Activated T-helper 17 cell treated with anti-CD3 and anti-CD28 coated beads, Interleukin-2, amount 50 U/mL, for 72 hours (primary cell): ENCODE measurements around the gene TCEA3. TPM values are rescaled to one million over a fixed set of nuclear protein-coding genes. Genes with fewer than 3 reads are reported as not detected.
A peak's percentile ranks its signal among the peaks of the same experiment; 100 is the strongest.

Source experiments
- ATAC-seq: fragments of 150-1000 bp; cut with Tn5 transposase; replicated peaks from 2 replicates; pipeline ENCODE4 v1.10.0; 2021; ENCODE audit warnings: mild to moderate bottlenecking, moderate library complexity
- H3K27ac Mint-ChIP-seq: one replicate; pipeline ENCODE4 v1.8.0; 2022; ENCODE audit warnings: mixed read lengths
- H3K27me3 Mint-ChIP-seq: one replicate; pipeline ENCODE4 v1.8.0; 2022; ENCODE audit warnings: mixed read lengths
- H3K36me3 Mint-ChIP-seq: one replicate; pipeline ENCODE4 v1.8.0; 2022; ENCODE audit warnings: low read depth, mild to moderate bottlenecking, mixed read lengths
- H3K4me1 Mint-ChIP-seq: one replicate; pipeline ENCODE4 v1.8.0; 2022; ENCODE audit warnings: mixed read lengths
- H3K4me3 Mint-ChIP-seq: one replicate; pipeline ENCODE4 v1.8.0; 2022; ENCODE audit warnings: mild to moderate bottlenecking, mixed read lengths
- H3K9me3 Mint-ChIP-seq: one replicate; pipeline ENCODE4 v1.8.0; 2022; ENCODE audit warnings: mixed read lengths
- total RNA-seq, 2 donors: library from RNA; stranded (reverse); gene quantifications; one replicate each; pipeline ENCODE4 v1.2.3, GENCODE V29; 2022

Gene TCEA3
- total RNA-seq, 2 donors from 2014 or later: 1.3 to 33.2 TPM

GRCh38 chr1:23453455-23454000, 29.0 kb upstream of the TCEA3 start:
- ATAC-seq: no peak
- no peak overlapping the region for H3K27ac Mint-ChIP-seq

GRCh38 chr1:23452011-23452411, 27.5 kb upstream of the TCEA3 start:
- Mint-ChIP-seq H3K36me3 (no peaks in the 10 kb centered on the region), H3K9me3 (no peaks in the 10 kb centered on the region), H3K27me3 (peaks cover 14% of the 10 kb centered on the region), H3K4me3 (no peak overlapping the region), H3K27ac (peak overlapping the region; percentile 44), H3K4me1 (peaks cover 24% of the 10 kb centered on the region)
- ATAC-seq: peak; percentile 29

More at GRCh38 chr1:23453455-23454000, 29.0 kb upstream of the TCEA3 start:
- peaks cover 16% of the 10 kb centered on the region for H3K27me3 Mint-ChIP-seq
- no peaks in the 10 kb centered on the region for H3K9me3 Mint-ChIP-seq
- peaks cover 24% of the 10 kb centered on the region for H3K4me1 Mint-ChIP-seq
- no peaks in the 10 kb centered on the region for H3K36me3 Mint-ChIP-seq
- no peak overlapping the region for H3K4me3 Mint-ChIP-seq

- Mint-ChIP-seq H3K9me3 (no peaks in the 10 kb centered on the region), H3K4me3 (no peak overlapping the region), H3K36me3 (no peaks in the 10 kb centered on the region), H3K27me3 (peaks cover 11% of the 10 kb centered on the region), H3K27ac (peak overlapping the region; percentile 44), H3K4me1 (peaks cover 21% of the 10 kb centered on the region)
- no peak for ATAC-seq
These were observed 26.9 kb upstream of the TCEA3 start for GRCh38 chr1:23451441-23451840.

GRCh38 chr1:23450894-23451293, 26.3 kb upstream of the TCEA3 start:
- H3K36me3 Mint-ChIP-seq: no peaks in the 10 kb centered on the region
- H3K9me3 Mint-ChIP-seq: no peaks in the 10 kb centered on the region
- H3K27ac Mint-ChIP-seq: no peak overlapping the region
- H3K4me3 Mint-ChIP-seq: no peak overlapping the region
- ATAC-seq: no peak
- peaks cover 8% of the 10 kb centered on the region for H3K27me3 Mint-ChIP-seq
- H3K4me1 Mint-ChIP-seq: peaks cover 18% of the 10 kb centered on the region

- no peaks in the 10 kb centered on the region for H3K36me3 Mint-ChIP-seq
- H3K9me3 Mint-ChIP-seq: no peaks in the 10 kb centered on the region
- peaks cover 12% of the 10 kb centered on the region for H3K4me1 Mint-ChIP-seq
- ATAC-seq: no peak
- peaks cover 1% of the 10 kb centered on the region for H3K27me3 Mint-ChIP-seq
- no peak overlapping the region for H3K27ac Mint-ChIP-seq
- H3K4me3 Mint-ChIP-seq: no peak overlapping the region
These were observed 25.4 kb upstream of the TCEA3 start for GRCh38 chr1:23449958-23450357.

GRCh38 chr1:23449306-23449705, 24.8 kb upstream of the TCEA3 start:
- H3K27ac Mint-ChIP-seq: no peak overlapping the region
- no peak overlapping the region for H3K4me3 Mint-ChIP-seq
- no peaks in the 10 kb centered on the region for H3K9me3 Mint-ChIP-seq
- H3K27me3 Mint-ChIP-seq: no peaks in the 10 kb centered on the region
- ATAC-seq: no peak
- H3K36me3 Mint-ChIP-seq: no peaks in the 10 kb centered on the region
- peaks cover 12% of the 10 kb centered on the region for H3K4me1 Mint-ChIP-seq

- no peak for ATAC-seq
- no peak overlapping the region for H3K27ac Mint-ChIP-seq
- no peak overlapping the region for H3K4me3 Mint-ChIP-seq
- no peaks in the 10 kb centered on the region for H3K36me3 Mint-ChIP-seq
- H3K9me3 Mint-ChIP-seq: no peaks in the 10 kb centered on the region
- peaks cover 12% of the 10 kb centered on the region for H3K4me1 Mint-ChIP-seq
- H3K27me3 Mint-ChIP-seq: no peaks in the 10 kb centered on the region
These were observed 24.3 kb upstream of the TCEA3 start for GRCh38 chr1:23448846-23449245.

GRCh38 chr1:23446661-23447310, 22.2 kb upstream of the TCEA3 start:
- Mint-ChIP-seq H3K27ac (no peak overlapping the region), H3K36me3 (no peaks in the 10 kb centered on the region), H3K4me3 (no peak overlapping the region), H3K9me3 (no peaks in the 10 kb centered on the region), H3K4me1 (peaks cover 3% of the 10 kb centered on the region), H3K27me3 (no peaks in the 10 kb centered on the region)
- ATAC-seq: no peak

GRCh38 chr1:23444596-23445390, 20.2 kb upstream of the TCEA3 start:
- no peaks in the 10 kb centered on the region for H3K27me3 Mint-ChIP-seq
- no peaks in the 10 kb centered on the region for H3K4me1 Mint-ChIP-seq
- H3K9me3 Mint-ChIP-seq: no peaks in the 10 kb centered on the region
- H3K27ac Mint-ChIP-seq: no peak overlapping the region
- no peaks in the 10 kb centered on the region for H3K36me3 Mint-ChIP-seq
- ATAC-seq: no peak
- H3K4me3 Mint-ChIP-seq: no peak overlapping the region

- no peak for ATAC-seq
These were observed 19.6 kb upstream of the TCEA3 start for GRCh38 chr1:23444104-23444533.

GRCh38 chr1:23442751-23443150, 18.2 kb upstream of the TCEA3 start:
- Mint-ChIP-seq H3K36me3 (no peaks in the 10 kb centered on the region), H3K9me3 (no peaks in the 10 kb centered on the region), H3K27me3 (peaks cover 4% of the 10 kb centered on the region), H3K4me3 (no peak overlapping the region), H3K4me1 (no peaks in the 10 kb centered on the region), H3K27ac (no peak overlapping the region)
- ATAC-seq: no peak

More at GRCh38 chr1:23444104-23444533, 19.6 kb upstream of the TCEA3 start:
- H3K4me3 Mint-ChIP-seq: no peak overlapping the region
- H3K36me3 Mint-ChIP-seq: no peaks in the 10 kb centered on the region
- H3K4me1 Mint-ChIP-seq: no peaks in the 10 kb centered on the region
- H3K27me3 Mint-ChIP-seq: no peaks in the 10 kb centered on the region
- no peaks in the 10 kb centered on the region for H3K9me3 Mint-ChIP-seq
- H3K27ac Mint-ChIP-seq: no peak overlapping the region

GRCh38 chr1:23441446-23442148, 17.0 kb upstream of the TCEA3 start:
- Mint-ChIP-seq H3K9me3 (no peaks in the 10 kb centered on the region), H3K27me3 (peaks cover 4% of the 10 kb centered on the region), H3K27ac (no peak overlapping the region), H3K4me3 (no peak overlapping the region), H3K4me1 (no peaks in the 10 kb centered on the region), H3K36me3 (no peaks in the 10 kb centered on the region)
- no peak for ATAC-seq

- Mint-ChIP-seq H3K27ac (no peak overlapping the region), H3K4me3 (no peak overlapping the region), H3K36me3 (no peaks in the 10 kb centered on the region), H3K9me3 (no peaks in the 10 kb centered on the region), H3K4me1 (no peaks in the 10 kb centered on the region), H3K27me3 (peaks cover 4% of the 10 kb centered on the region)
- ATAC-seq: no peak
These were observed 14.0 kb upstream of the TCEA3 start for GRCh38 chr1:23438545-23438944.

GRCh38 chr1:23437355-23437664, 12.8 kb upstream of the TCEA3 start:
- H3K27ac Mint-ChIP-seq: no peak overlapping the region
- ATAC-seq: no peak
- H3K36me3 Mint-ChIP-seq: no peaks in the 10 kb centered on the region
- H3K27me3 Mint-ChIP-seq: peaks cover 4% of the 10 kb centered on the region
- H3K4me3 Mint-ChIP-seq: no peak overlapping the region
- no peaks in the 10 kb centered on the region for H3K9me3 Mint-ChIP-seq
- no peaks in the 10 kb centered on the region for H3K4me1 Mint-ChIP-seq
